Measurements from ENCODE around the gene CEP135.
"Not testable (repeated sequence)": the region's sequence is repeated elsewhere in the genome, so short reads cannot be mapped to it uniquely, and the experiment has no call there.

The CEP135 gene

GRCh38 chr4:55949482-55949802 lies 697 bp downstream of the CEP135 start:
- H3K27ac Mint-ChIP-seq (ENCODE audit: low read depth): peak overlapping the region; percentile 93
- H3K4me3 Mint-ChIP-seq: peak overlapping the region; percentile 85
- peaks cover 5% of the 10 kb centered on the region for H3K27me3 Mint-ChIP-seq
- no peaks in the 10 kb centered on the region for H3K9me3 Mint-ChIP-seq
- no peak for DNase-seq (ENCODE audit: low spot score in 2 of 2)
- no peak for ATAC-seq (replicated peaks; ENCODE audit: extremely low read depth, poor library complexity, severe bottlenecking)
- H3K4me1 Mint-ChIP-seq: peaks cover 30% of the 10 kb centered on the region
- H3K36me3 Mint-ChIP-seq (ENCODE audit: insufficient read depth): peaks cover 31% of the 10 kb centered on the region

DNA sequence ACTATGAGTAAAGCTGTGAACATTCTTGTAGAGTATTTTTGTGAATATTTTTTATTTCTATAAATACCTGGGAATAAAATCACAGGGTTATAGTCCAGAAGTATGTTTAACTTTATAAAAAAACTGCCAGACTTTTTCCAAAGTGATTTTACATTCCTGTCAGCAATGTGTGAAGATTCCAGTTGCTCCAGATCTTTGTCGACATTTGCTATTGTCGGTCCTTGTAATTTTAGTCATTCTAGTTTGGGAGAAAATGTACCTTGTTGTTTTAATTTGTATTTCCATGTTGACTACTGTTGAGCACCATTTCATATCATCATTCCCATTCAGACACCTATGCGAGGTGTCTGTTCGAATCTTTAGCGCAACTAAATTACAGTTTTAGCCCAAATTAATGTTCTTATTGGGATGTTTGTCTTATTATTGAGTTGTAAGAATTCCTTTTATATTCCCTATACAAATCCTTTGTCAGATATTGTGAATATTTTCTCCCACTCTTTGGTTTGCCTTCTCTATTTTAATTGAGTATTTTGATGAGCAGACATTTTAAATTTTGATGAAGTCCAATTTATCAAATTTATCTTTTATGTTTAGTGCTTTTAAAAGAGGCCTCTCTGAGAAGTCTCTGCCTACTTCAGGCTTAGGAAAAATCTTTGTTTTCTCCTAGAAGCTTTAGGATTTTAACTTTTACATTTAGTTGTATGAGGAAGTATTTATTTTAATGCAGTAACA lies 2.6 kb downstream of the CEP135 start:
- no peak for ATAC-seq (replicated peaks; ENCODE audit: extremely low read depth, poor library complexity, severe bottlenecking)
- no peak overlapping the region for H3K4me3 Mint-ChIP-seq
- no peak for DNase-seq (ENCODE audit: low spot score in 2 of 2)
- peaks cover 43% of the 10 kb centered on the region for H3K36me3 Mint-ChIP-seq (ENCODE audit: insufficient read depth)
- H3K9me3 Mint-ChIP-seq: no peaks in the 10 kb centered on the region
- peaks cover 30% of the 10 kb centered on the region for H3K4me1 Mint-ChIP-seq
- no peak overlapping the region for H3K27ac Mint-ChIP-seq (ENCODE audit: low read depth)
- H3K27me3 Mint-ChIP-seq: no peaks in the 10 kb centered on the region

- peaks cover 7% of the 10 kb centered on the region for H3K4me1 Mint-ChIP-seq
- ATAC-seq (replicated peaks; ENCODE audit: extremely low read depth, poor library complexity, severe bottlenecking) (no peak), DNase-seq (ENCODE audit: low spot score in 2 of 2) (no peak)
- H3K27ac Mint-ChIP-seq (ENCODE audit: low read depth): no peak overlapping the region
- no peak overlapping the region for H3K4me3 Mint-ChIP-seq
- H3K27me3 Mint-ChIP-seq: no peaks in the 10 kb centered on the region
- no peaks in the 10 kb centered on the region for H3K9me3 Mint-ChIP-seq
- peaks cover 50% of the 10 kb centered on the region for H3K36me3 Mint-ChIP-seq (ENCODE audit: insufficient read depth)
Measured at GRCh38 chr4:55955710-55956109, 7.0 kb downstream of the CEP135 start.

DNA sequence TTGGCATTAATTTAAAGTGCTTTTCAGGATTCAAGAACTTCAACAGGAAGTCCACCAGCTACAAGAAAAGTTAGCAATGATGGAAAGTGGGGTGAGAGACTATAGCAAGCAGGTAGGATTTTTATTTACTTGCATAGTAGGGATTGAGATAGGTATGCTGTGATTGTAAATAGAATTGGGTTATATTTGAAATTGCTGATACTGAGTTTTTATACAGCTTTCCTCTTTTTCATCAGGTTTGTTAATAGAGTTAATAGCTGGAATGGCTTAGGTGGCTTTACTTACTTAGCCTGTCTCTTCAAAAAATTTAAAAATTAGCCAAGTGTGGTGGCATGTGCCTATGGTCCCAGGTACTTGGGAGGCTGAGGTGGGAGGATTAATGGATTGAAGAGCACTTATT lies 10.9 kb downstream of the CEP135 start:
- no peaks in the 10 kb centered on the region for H3K27me3 Mint-ChIP-seq
- H3K9me3 Mint-ChIP-seq: no peaks in the 10 kb centered on the region

GRCh38 chr4:55964046-55964445 lies 15.3 kb downstream of the CEP135 start:
- H3K27ac Mint-ChIP-seq (ENCODE audit: low read depth): no peak overlapping the region
- peaks cover 34% of the 10 kb centered on the region for H3K36me3 Mint-ChIP-seq (ENCODE audit: insufficient read depth)
- H3K4me1 Mint-ChIP-seq: peaks cover 9% of the 10 kb centered on the region
- no peak for ATAC-seq (replicated peaks; ENCODE audit: extremely low read depth, poor library complexity, severe bottlenecking)
- DNase-seq (ENCODE audit: low spot score in 2 of 2): no peak
- H3K4me3 Mint-ChIP-seq: no peak overlapping the region
- no peaks in the 10 kb centered on the region for H3K9me3 Mint-ChIP-seq
- no peaks in the 10 kb centered on the region for H3K27me3 Mint-ChIP-seq

More for the DNA sequence above, 10.9 kb downstream of the CEP135 start:
- Mint-ChIP-seq H3K4me3 (no peak overlapping the region), H3K27ac (ENCODE audit: low read depth) (no peak overlapping the region), H3K4me1 (peaks cover 13% of the 10 kb centered on the region), H3K36me3 (ENCODE audit: insufficient read depth) (peaks cover 53% of the 10 kb centered on the region)
- no peak for ATAC-seq (replicated peaks; ENCODE audit: extremely low read depth, poor library complexity, severe bottlenecking)
- no peak for DNase-seq (ENCODE audit: low spot score in 2 of 2)

DNA sequence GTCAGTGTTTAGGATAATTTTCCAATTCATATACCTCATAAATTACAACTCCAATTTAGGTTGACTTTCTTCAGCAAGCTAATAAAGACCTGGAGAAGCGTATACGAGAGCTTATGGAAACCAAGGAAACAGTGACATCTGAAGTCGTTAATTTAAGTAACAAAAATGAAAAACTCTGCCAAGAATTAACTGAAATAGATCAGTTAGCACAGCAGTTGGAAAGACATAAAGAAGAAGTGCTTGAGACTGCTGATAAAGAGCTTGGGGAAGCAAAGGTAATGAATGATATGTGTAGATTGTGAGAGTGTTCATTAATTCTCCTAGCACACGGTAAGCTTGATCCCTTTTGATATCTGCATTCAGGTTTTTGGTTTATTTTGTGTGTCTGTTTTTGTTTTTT lies 16.8 kb downstream of the CEP135 start:
- Mint-ChIP-seq H3K27me3 (no peaks in the 10 kb centered on the region), H3K27ac (ENCODE audit: low read depth) (no peak overlapping the region), H3K36me3 (ENCODE audit: insufficient read depth) (peaks cover 27% of the 10 kb centered on the region), H3K4me3 (no peak overlapping the region), H3K4me1 (peaks cover 9% of the 10 kb centered on the region), H3K9me3 (no peaks in the 10 kb centered on the region)
- DNase-seq (ENCODE audit: low spot score in 2 of 2): no peak
- ATAC-seq (replicated peaks; ENCODE audit: extremely low read depth, poor library complexity, severe bottlenecking): no peak

- not testable (repeated sequence) for ATAC-seq (replicated peaks; ENCODE audit: extremely low read depth, poor library complexity, severe bottlenecking); H3K27ac Mint-ChIP-seq (ENCODE audit: low read depth); H3K27me3 Mint-ChIP-seq; H3K4me1 Mint-ChIP-seq; H3K9me3 Mint-ChIP-seq; H3K4me3 Mint-ChIP-seq; DNase-seq (ENCODE audit: low spot score in 2 of 2)
- H3K36me3 Mint-ChIP-seq (ENCODE audit: insufficient read depth): peaks cover 23% of the 10 kb centered on the region
Measured at GRCh38 chr4:55966324-55966723, 17.6 kb downstream of the CEP135 start.

DNA sequence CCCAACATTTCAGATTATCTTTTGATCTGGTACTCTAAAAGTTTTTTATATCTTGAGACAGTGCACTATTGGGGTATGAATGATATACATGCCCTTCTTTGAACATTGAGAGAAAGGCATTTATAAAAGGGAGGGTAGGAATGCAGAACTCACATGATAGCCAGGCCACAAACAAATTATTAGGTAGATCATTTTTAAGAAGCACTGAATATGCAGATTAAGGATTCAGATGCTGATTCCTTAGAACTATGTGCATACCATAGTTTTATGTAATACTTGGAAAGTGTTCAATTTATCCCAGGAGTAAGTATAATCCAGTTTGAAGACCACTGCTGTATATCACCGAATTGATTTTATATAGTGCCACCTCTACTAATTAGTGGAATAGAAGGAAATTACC lies 18.6 kb downstream of the CEP135 start:
- no peak overlapping the region for H3K4me3 Mint-ChIP-seq
- no peaks in the 10 kb centered on the region for H3K9me3 Mint-ChIP-seq
- H3K27me3 Mint-ChIP-seq: no peaks in the 10 kb centered on the region
- peaks cover 8% of the 10 kb centered on the region for H3K4me1 Mint-ChIP-seq
- ATAC-seq (replicated peaks; ENCODE audit: extremely low read depth, poor library complexity, severe bottlenecking): no peak
- no peak overlapping the region for H3K27ac Mint-ChIP-seq (ENCODE audit: low read depth)
- no peak for DNase-seq (ENCODE audit: low spot score in 2 of 2)
- H3K36me3 Mint-ChIP-seq (ENCODE audit: insufficient read depth): peaks cover 23% of the 10 kb centered on the region

DNA sequence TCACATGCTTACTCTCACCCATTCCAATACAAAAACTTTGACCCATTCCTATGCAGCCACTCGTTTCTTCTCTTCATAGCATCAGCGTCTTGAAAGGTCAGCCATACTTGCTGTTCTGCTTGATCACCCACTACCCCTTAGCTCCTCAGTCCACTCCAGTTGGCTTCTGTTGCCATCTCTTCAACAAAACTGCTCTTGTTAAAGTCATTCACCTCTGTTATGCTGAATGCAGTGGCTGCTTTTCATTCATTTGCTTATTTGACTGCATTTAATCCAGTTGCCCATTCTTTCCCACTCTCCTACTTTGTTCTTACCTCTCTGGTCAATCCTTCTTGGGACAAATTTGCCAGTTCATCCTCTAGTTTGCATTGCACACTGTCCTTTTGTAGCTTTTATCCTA lies 24.9 kb downstream of the CEP135 start:
- H3K27ac Mint-ChIP-seq (ENCODE audit: low read depth): no peak overlapping the region
- no peak for ATAC-seq (replicated peaks; ENCODE audit: extremely low read depth, poor library complexity, severe bottlenecking)
- no peaks in the 10 kb centered on the region for H3K4me1 Mint-ChIP-seq
- no peaks in the 10 kb centered on the region for H3K9me3 Mint-ChIP-seq
- no peaks in the 10 kb centered on the region for H3K27me3 Mint-ChIP-seq
- H3K4me3 Mint-ChIP-seq: no peak overlapping the region
- H3K36me3 Mint-ChIP-seq (ENCODE audit: insufficient read depth): peaks cover 12% of the 10 kb centered on the region
- DNase-seq (ENCODE audit: low spot score in 2 of 2): no peak

- Mint-ChIP-seq H3K4me1 (no peaks in the 10 kb centered on the region), H3K36me3 (ENCODE audit: insufficient read depth) (peaks cover 12% of the 10 kb centered on the region), H3K4me3 (no peak overlapping the region), H3K27ac (ENCODE audit: low read depth) (no peak overlapping the region), H3K27me3 (no peaks in the 10 kb centered on the region), H3K9me3 (no peaks in the 10 kb centered on the region)
- ATAC-seq (replicated peaks; ENCODE audit: extremely low read depth, poor library complexity, severe bottlenecking): no peak
- DNase-seq (ENCODE audit: low spot score in 2 of 2): no peak
Measured at GRCh38 chr4:55977811-55978210, 29.1 kb downstream of the CEP135 start.

GRCh38 chr4:55979562-55979961 lies 30.8 kb downstream of the CEP135 start:
- Mint-ChIP-seq H3K4me1 (no peaks in the 10 kb centered on the region), H3K4me3 (no peak overlapping the region), H3K9me3 (no peaks in the 10 kb centered on the region), H3K36me3 (ENCODE audit: insufficient read depth) (peaks cover 14% of the 10 kb centered on the region), H3K27ac (ENCODE audit: low read depth) (no peak overlapping the region), H3K27me3 (no peaks in the 10 kb centered on the region)
- ATAC-seq (replicated peaks; ENCODE audit: extremely low read depth, poor library complexity, severe bottlenecking) (no peak), DNase-seq (ENCODE audit: low spot score in 2 of 2) (no peak)

GRCh38 chr4:55980725-55981124 lies 32.0 kb downstream of the CEP135 start:
- H3K27me3 Mint-ChIP-seq: no peaks in the 10 kb centered on the region
- no peak overlapping the region for H3K4me3 Mint-ChIP-seq
- H3K27ac Mint-ChIP-seq (ENCODE audit: low read depth): no peak overlapping the region
- H3K9me3 Mint-ChIP-seq: no peaks in the 10 kb centered on the region
- ATAC-seq (replicated peaks; ENCODE audit: extremely low read depth, poor library complexity, severe bottlenecking): no peak
- DNase-seq (ENCODE audit: low spot score in 2 of 2): no peak
- H3K4me1 Mint-ChIP-seq: no peaks in the 10 kb centered on the region
- H3K36me3 Mint-ChIP-seq (ENCODE audit: insufficient read depth): peaks cover 12% of the 10 kb centered on the region

- Mint-ChIP-seq H3K27me3 (no peaks in the 10 kb centered on the region), H3K4me1 (no peaks in the 10 kb centered on the region), H3K4me3 (no peak overlapping the region), H3K9me3 (no peaks in the 10 kb centered on the region), H3K36me3 (ENCODE audit: insufficient read depth) (peaks cover 18% of the 10 kb centered on the region), H3K27ac (ENCODE audit: low read depth) (no peak overlapping the region)
- DNase-seq (ENCODE audit: low spot score in 2 of 2) (no peak), ATAC-seq (replicated peaks; ENCODE audit: extremely low read depth, poor library complexity, severe bottlenecking) (no peak)
Measured at GRCh38 chr4:55982976-55983375, 34.2 kb downstream of the CEP135 start.

All from central memory CD8-positive, alpha-beta T cell (primary cell).